HCT116 (cell line): Measurements from ENCODE around the gene SARNP. TPM values are rescaled to one million over a fixed set of nuclear protein-coding genes. Genes with fewer than 3 reads are reported as not detected.

Experiments used
- ATAC-seq: fragments of 200-7000 bp; cut with Tn5 transposase; 2 replicates; pipeline ENCODE4 v1.9.1; 2020; ENCODE audit warnings: mild to moderate bottlenecking, moderate library complexity
- BruUV-seq: library from RNA; stranded (reverse); fragments of 400-500 nt; replicated peaks from 2 replicates; lab custom pipeline; 2021; lab: Mats Ljungman, UMichigan
- CTCF ChIA-PET: fragments of 300-600 bp; sonication (Branson Sonifier 250); formaldehyde crosslinking; loops from one replicate; lab custom pipeline; 2021; ENCODE audit warnings: antibody characterized with exemption; lab: Charles Lee
- POLR2A ChIA-PET: fragments of 300-600, 350-600 bp; sonication (Branson Sonifier 250); formaldehyde crosslinking; loops from one replicate; lab custom pipeline; 2021; ENCODE audit warnings: antibody characterized with exemption; lab: Charles Lee
- RAD21 ChIA-PET, 2 experiments: fragments of 300-600 bp; sonication (Branson Sonifier 250); formaldehyde crosslinking; loops; one replicate each; lab custom pipeline; 2023; ENCODE audit warnings: low total read pairs in 2 of 2; ENCODE audit not compliant: uncharacterized antibody in 2 of 2, unreplicated experiment in 2 of 2, low non-redundant PET in 1 of 2; lab: Charles Lee
- DNase-seq: peaks from one replicate; pipeline ENCODE4 v3.0.0-alpha.2; 2010; ENCODE audit warnings: low read depth, low spot score
- H2AFZ ChIP-seq: fragments of 200-600 bp; shearing (Covaris generic), sonication (generic); 2 replicates; pipeline ENCODE4 v1.6.1; 2017; ENCODE audit warnings: low read depth, mixed run types, mixed read lengths, antibody characterized with exemption, low read length; ENCODE audit not compliant: poor library complexity, severe bottlenecking
- H3K27ac ChIP-seq: 2 replicates; pipeline ENCODE4 v1.5.1; 2012; ENCODE audit warnings: low read depth, low read length
- H3K27me3 ChIP-seq: fragments of 200-600 bp; sonication (generic); 2 replicates; pipeline ENCODE4 v1.6.1; 2016; ENCODE audit warnings: mixed run types, low read length, mixed read lengths; ENCODE audit not compliant: insufficient read depth
- H3K36me3 ChIP-seq, 2 experiments: fragments of 200-500 bp in 1 of 2; fragments of 200-600 bp in 1 of 2; sonication (Bioruptor generic) in 1 of 2; sonication (generic) in 1 of 2; 2 replicates each; pipeline versions ENCODE4 v1.5.1 to v1.6.1; 2014 to 2016; ENCODE audit warnings: low read length in 2 of 2, inconsistent platforms in 1 of 2, mixed read lengths in 1 of 2, mixed run types in 1 of 2; ENCODE audit not compliant: insufficient read depth in 2 of 2, control insufficient read depth in 1 of 2
- H3K4me1 ChIP-seq, 2 experiments: fragments of 200-600 bp in 1 of 2; sonication (generic) in 1 of 2; 2 replicates each; pipeline versions ENCODE4 v1.5.1 to v1.6.1; 2012 to 2017; ENCODE audit warnings: low read length in 2 of 2, inconsistent platforms in 1 of 2, mild to moderate bottlenecking in 1 of 2, mixed read lengths in 1 of 2, mixed run types in 1 of 2, moderate library complexity in 1 of 2; ENCODE audit not compliant: insufficient read depth in 2 of 2, control insufficient read depth in 1 of 2
- H3K4me2 ChIP-seq: fragments of 200-600 bp; sonication (generic); 2 replicates; pipeline ENCODE4 v1.6.1; 2017; ENCODE audit warnings: mixed run types, low read length, mixed read lengths
- H3K4me3 ChIP-seq, 2 experiments: fragments of 200-600 bp in 1 of 2; sonication (generic) in 1 of 2; replicated peaks in 1 of 2; 2 replicates each; pipeline ENCODE4 v1.5.1; 2011 to 2016; ENCODE audit warnings: low read length in 2 of 2, control low read depth in 1 of 2, low read depth in 1 of 2, mild to moderate bottlenecking in 1 of 2, mixed read lengths in 1 of 2, mixed run types in 1 of 2
- H3K79me2 ChIP-seq: fragments of 200-600 bp; sonication (generic); 2 replicates; pipeline ENCODE4 v1.6.1; 2017; ENCODE audit warnings: mild to moderate bottlenecking, mixed run types, low read length, moderate library complexity, mixed read lengths; ENCODE audit not compliant: insufficient read depth
- H3K9ac ChIP-seq: fragments of 200-600 bp; sonication (generic); 2 replicates; pipeline ENCODE4 v1.6.1; 2016; ENCODE audit warnings: low read length, mixed read lengths
- H3K9me2 ChIP-seq: fragments of 200-600 bp; sonication (generic), shearing (Covaris generic); 2 replicates; pipeline ENCODE4 v1.6.1; 2017; ENCODE audit warnings: mixed run types, mild to moderate bottlenecking, moderate library complexity; ENCODE audit not compliant: insufficient read depth
- H3K9me3 ChIP-seq, 2 experiments: fragments of 200-500 bp in 1 of 2; fragments of 200-600 bp in 1 of 2; sonication (Bioruptor generic) in 1 of 2; sonication (generic) in 1 of 2; 2 replicates each; pipeline ENCODE4 v1.6.1; 2014 to 2017; ENCODE audit warnings: low read length in 2 of 2, mixed read lengths in 2 of 2, inconsistent platforms in 1 of 2, low read depth in 1 of 2, mild to moderate bottlenecking in 1 of 2, mixed run types in 1 of 2, moderate library complexity in 1 of 2; ENCODE audit not compliant: control insufficient read depth in 1 of 2, insufficient read depth in 1 of 2
- H4K20me1 ChIP-seq: fragments of 200-600 bp; sonication (generic), shearing (Covaris generic); 2 replicates; pipeline ENCODE4 v1.6.1; 2017; ENCODE audit warnings: mixed run types, mild to moderate bottlenecking, moderate library complexity; ENCODE audit not compliant: insufficient read depth
- ATF3 ChIP-seq: IDR thresholded peaks from 2 replicates; pipeline ENCODE4 v1.6.1; 2012
- EZH2 ChIP-seq: fragments of 200-600 bp; sonication (generic); IDR thresholded peaks from 2 replicates; pipeline ENCODE4 v1.6.1; 2017; ENCODE audit warnings: antibody characterized with exemption, mixed run types
- FOSL1 ChIP-seq: IDR thresholded peaks from 2 replicates; pipeline ENCODE4 v1.6.1; 2012; ENCODE audit warnings: low read depth
- POLR2A ChIP-seq: IDR thresholded peaks from 2 replicates; pipeline ENCODE4 v1.7.0; 2011; ENCODE audit warnings: borderline replicate concordance; ENCODE audit not compliant: insufficient read depth, insufficient read length; ENCODE audit errors: extremely low read depth
- POLR2AphosphoS5 ChIP-seq: IDR thresholded peaks from 2 replicates; pipeline ENCODE4 v1.6.1; 2011; ENCODE audit warnings: mild to moderate bottlenecking, low read depth, low read length, moderate library complexity
- REST ChIP-seq: IDR thresholded peaks from 2 replicates; pipeline ENCODE4 v1.6.1; 2012; ENCODE audit warnings: low read depth
- TCF7L2 ChIP-seq: IDR thresholded peaks from 2 replicates; pipeline ENCODE4 v1.7.0; 2011; ENCODE audit warnings: borderline replicate concordance, inconsistent platforms; ENCODE audit not compliant: insufficient read depth, insufficient read length; ENCODE audit errors: extremely low read depth
- YY1 ChIP-seq: IDR thresholded peaks from 2 replicates; pipeline ENCODE4 v1.6.1; 2011; ENCODE audit warnings: low read length, low read depth, moderate library complexity, mild to moderate bottlenecking; ENCODE audit not compliant: insufficient replicate concordance; ENCODE audit errors: extremely low read depth
- ZFX ChIP-seq: fragments of 450-650 bp; IDR thresholded peaks from 2 replicates; pipeline ENCODE4 v1.6.1; 2017
- ZNF274 ChIP-seq: fragments of 200-500 bp; sonication (Bioruptor generic); IDR thresholded peaks from 2 replicates; pipeline ENCODE4 v1.6.1; 2014; ENCODE audit warnings: mild to moderate bottlenecking, low read depth, low read length, inconsistent platforms
- intact Hi-C: fragments of 100-400 bp; cut with micrococcal nuclease; formaldehyde crosslinking; loops from 2 replicates; pipeline ENCODE4 v1.10.0; 2022
- total RNA-seq: library from RNA; stranded (reverse); gene quantifications from one replicate; pipeline ENCODE4 v1.2.1, GENCODE V29; 2021; ENCODE audit not compliant: unreplicated experiment

The SARNP gene
- total RNA-seq, 1 experiment from 2014 or later, result 82.4 TPM

- Histone ChIP-seq H4K20me1 (no peaks in the 10 kb centered on the region), H3K4me3 (no peak overlapping the region), H3K9me3 (no peaks in the 10 kb centered on the region), H3K27ac (no peak overlapping the region), H3K27me3 (no peaks in the 10 kb centered on the region), H3K9me2 (no peaks in the 10 kb centered on the region), H3K36me3 (no peaks in the 10 kb centered on the region), H3K4me1 (peaks cover 11 to 34% of the 10 kb centered on the region in 2 experiments), H3K79me2 (no peaks in the 10 kb centered on the region), H3K4me2 (no peak overlapping the region), H2AFZ (peak overlapping the region; percentile 4), H3K9ac (no peak overlapping the region)
- no peak for DNase-seq
- POLR2A ChIA-PET, result no interaction called here
- RAD21 ChIA-PET, result no interaction called here
- CTCF ChIA-PET, result no interaction called here
- no TSS peak for BruUV-seq
- ATAC-seq, result no peak
- intact Hi-C loops, result no loop called here
- TF ChIP-seq EZH2, result no peak
- no peak for TF ChIP-seq POLR2AphosphoS5
These were observed 28.4 kb upstream of the SARNP start for GRCh38 chr12:55845785-55846496.

- DNase-seq (no peak), ATAC-seq (no peak)
- Histone ChIP-seq H3K9ac (no peak overlapping the region), H2AFZ (peak overlapping the region; percentile 4), H3K36me3 (no peaks in the 10 kb centered on the region), H3K4me2 (no peak overlapping the region), H3K9me3 (no peaks in the 10 kb centered on the region), H3K4me1 (peaks cover 11 to 34% of the 10 kb centered on the region in 2 experiments), H4K20me1 (no peaks in the 10 kb centered on the region), H3K79me2 (no peaks in the 10 kb centered on the region), H3K9me2 (no peaks in the 10 kb centered on the region), H3K27ac (no peak overlapping the region), H3K27me3 (no peaks in the 10 kb centered on the region), H3K4me3 (no peak overlapping the region)
- no TSS peak for BruUV-seq
- intact Hi-C loops, result no loop called here
- ChIA-PET RAD21 (no interaction called here), CTCF (no interaction called here), POLR2A (no interaction called here)
- TF ChIP-seq TCF7L2 (no peak), EZH2 (no peak), REST (no peak), ATF3 (no peak), ZNF274 (no peak), ZFX (no peak), YY1 (no peak), POLR2A (no peak), FOSL1 (no peak)
These were observed 27.8 kb upstream of the SARNP start for GRCh38 chr12:55845361-55845760.
